IMR-90 (cell line): ENCODE data around the gene ATP6V0A4. TPM values are rescaled to one million over a fixed set of nuclear protein-coding genes. Genes with fewer than 3 reads are reported as not detected.

Source experiments
- ATAC-seq: fragments of 200-7000 bp; cut with Tn5 transposase; 2 replicates; pipeline ENCODE4 v1.9.1; 2020; ENCODE audit warnings: low read depth, mild to moderate bottlenecking, moderate library complexity
- BruUV-seq: library from RNA; stranded (reverse); fragments of 400-500 nt; replicated peaks from 2 replicates; lab custom pipeline; 2021; lab: Mats Ljungman, UMichigan
- CTCF ChIA-PET: fragments of 300-600 bp; formaldehyde crosslinking; extraction: SDS; loops from one replicate; lab custom pipeline; 2021; ENCODE audit warnings: antibody characterized with exemption; lab: Yijun Ruan, JAX
- POLR2A ChIA-PET: fragments of 300-600 bp; sonication (Branson Sonifier 250); formaldehyde crosslinking; loops from one replicate; lab custom pipeline; 2022; ENCODE audit warnings: antibody characterized with exemption; ENCODE audit not compliant: unreplicated experiment; lab: Charles Lee
- DNase-seq: peaks from one replicate; pipeline ENCODE4 v3.0.0; 2013
- H2AFZ ChIP-seq: replicated peaks from 2 replicates; pipeline ENCODE3; 2013; ENCODE audit warnings: low read length, mild to moderate bottlenecking; ENCODE audit not compliant: poor library complexity
- H2AK5ac ChIP-seq: 2 replicates; pipeline ENCODE4 v1.6.1; 2013; ENCODE audit warnings: low read depth, low read length, inconsistent platforms
- H2AK9ac ChIP-seq: replicated peaks from 2 replicates; pipeline ENCODE3; 2013; ENCODE audit warnings: mild to moderate bottlenecking, low read depth, low read length, moderate library complexity; ENCODE audit not compliant: poor library complexity
- H2BK120ac ChIP-seq: 2 replicates; pipeline ENCODE4 v1.6.1; 2013; ENCODE audit warnings: low read depth, low read length, inconsistent platforms
- H2BK15ac ChIP-seq: 3 replicates; pipeline ENCODE4 v1.6.1; 2013; ENCODE audit warnings: low read depth, low read length, inconsistent platforms
- H2BK20ac ChIP-seq: 2 replicates; pipeline ENCODE4 v1.6.1; 2013; ENCODE audit warnings: low read depth, mild to moderate bottlenecking, inconsistent platforms, low read length, moderate library complexity
- H2BK5ac ChIP-seq: 2 replicates; pipeline ENCODE4 v1.6.1; 2013; ENCODE audit warnings: mild to moderate bottlenecking, low read depth, low read length, inconsistent platforms; ENCODE audit not compliant: poor library complexity, severe bottlenecking
- H3K14ac ChIP-seq: replicated peaks from 2 replicates; pipeline ENCODE4 v1.6.1; 2013; ENCODE audit warnings: low read depth, low read length, inconsistent platforms
- H3K18ac ChIP-seq: 2 replicates; pipeline ENCODE4 v1.6.1; 2013; ENCODE audit warnings: low read depth, low read length, control low read depth
- H3K23ac ChIP-seq: 2 replicates; pipeline ENCODE4 v1.6.1; 2013; ENCODE audit warnings: low read depth, low read length, inconsistent platforms
- H3K27ac ChIP-seq: 2 replicates; pipeline ENCODE4 v1.5.1; 2013; ENCODE audit warnings: mild to moderate bottlenecking, control low read depth, low read length; ENCODE audit not compliant: insufficient read depth
- H3K27me3 ChIP-seq: 2 replicates; pipeline ENCODE4 v1.6.1; 2013; ENCODE audit warnings: low read length; ENCODE audit not compliant: control insufficient read depth, insufficient read depth
- H3K36me3 ChIP-seq: 2 replicates; pipeline ENCODE4 v1.6.1; 2013; ENCODE audit warnings: low read length, mixed read lengths; ENCODE audit not compliant: control insufficient read depth, insufficient read depth
- H3K4ac ChIP-seq: 2 replicates; pipeline ENCODE4 v1.6.1; 2013; ENCODE audit warnings: low read depth, low read length, inconsistent platforms
- H3K4me1 ChIP-seq: 2 replicates; pipeline ENCODE4 v1.6.1; 2013; ENCODE audit warnings: low read length, mixed read lengths; ENCODE audit not compliant: control insufficient read depth, insufficient read depth
- H3K4me2 ChIP-seq: 2 replicates; pipeline ENCODE4 v1.6.1; 2013; ENCODE audit warnings: low read depth, mild to moderate bottlenecking, control low read depth, low read length, moderate library complexity
- H3K4me3 ChIP-seq: 2 replicates; pipeline ENCODE4 v1.5.1; 2013; ENCODE audit warnings: low read depth, mild to moderate bottlenecking, control low read depth, low read length, moderate library complexity; ENCODE audit not compliant: insufficient read depth
- H3K56ac ChIP-seq: 2 replicates; pipeline ENCODE4 v1.6.1; 2013; ENCODE audit warnings: low read length, inconsistent platforms; ENCODE audit not compliant: insufficient read depth; ENCODE audit errors: extremely low read depth
- H3K79me1 ChIP-seq, 2 experiments: 2 replicates each; pipeline ENCODE4 v1.6.1; 2013; ENCODE audit warnings: low read length in 2 of 2, inconsistent platforms in 1 of 2, low read depth in 1 of 2
- H3K9ac ChIP-seq: 2 replicates; pipeline ENCODE4 v1.6.1; 2013; ENCODE audit warnings: low read depth, low read length, control low read depth
- H3K9me1 ChIP-seq: 2 replicates; pipeline ENCODE4 v1.6.1; 2013; ENCODE audit warnings: low read length, inconsistent platforms; ENCODE audit not compliant: insufficient read depth
- H3K9me3 ChIP-seq: 2 replicates; pipeline ENCODE4 v1.6.1; 2013; ENCODE audit warnings: low read length; ENCODE audit not compliant: control insufficient read depth, insufficient read depth
- H4K20me1 ChIP-seq: 2 replicates; pipeline ENCODE4 v1.6.1; 2013; ENCODE audit warnings: low read length, inconsistent platforms; ENCODE audit not compliant: insufficient read depth
- H4K5ac ChIP-seq: 2 replicates; pipeline ENCODE4 v1.6.1; 2013; ENCODE audit warnings: mild to moderate bottlenecking, low read depth, low read length, control low read depth
- H4K8ac ChIP-seq, 2 experiments: 2 replicates each; pipeline ENCODE4 v1.6.1; 2013; ENCODE audit warnings: low read depth in 2 of 2, low read length in 2 of 2, control low read depth in 1 of 2, inconsistent platforms in 1 of 2
- H4K91ac ChIP-seq: 2 replicates; pipeline ENCODE4 v1.6.1; 2013; ENCODE audit warnings: low read depth, low read length, inconsistent platforms; ENCODE audit not compliant: insufficient read depth
- BHLHE40 ChIP-seq: fragments of 150-350 bp; IDR thresholded peaks from 2 replicates; pipeline ENCODE4 v1.6.1; 2016; ENCODE audit warnings: mild to moderate bottlenecking, low read depth, low read length
- CHD1 ChIP-seq: IDR thresholded peaks from 2 replicates; pipeline ENCODE4 v1.6.1; 2012; ENCODE audit warnings: low read depth, low read length, improper control_type of control experiment
- MAFK ChIP-seq: IDR thresholded peaks from 2 replicates; pipeline ENCODE4 v1.6.1; 2012; ENCODE audit warnings: low read depth, low read length, improper control_type of control experiment
- MAZ ChIP-seq: IDR thresholded peaks from 2 replicates; pipeline ENCODE4 v1.6.1; 2012; ENCODE audit warnings: low read depth, mild to moderate bottlenecking, low read length, improper control_type of control experiment, moderate library complexity, borderline replicate concordance
- MXI1 ChIP-seq: IDR thresholded peaks from 2 replicates; pipeline ENCODE4 v1.6.1; 2012; ENCODE audit warnings: low read depth, mild to moderate bottlenecking, low read length, moderate library complexity, borderline replicate concordance
- NFE2L2 ChIP-seq: fragments of 150-350 bp; IDR thresholded peaks from 2 replicates; pipeline ENCODE4 v1.6.1; 2016; ENCODE audit warnings: low read depth, mild to moderate bottlenecking, low read length
- RAD21 ChIP-seq: IDR thresholded peaks from 2 replicates; pipeline ENCODE4 v1.6.1; 2012; ENCODE audit warnings: low read length, improper control_type of control experiment
- RCOR1 ChIP-seq: IDR thresholded peaks from 2 replicates; pipeline ENCODE4 v1.6.1; 2012; ENCODE audit warnings: mild to moderate bottlenecking, low read length, improper control_type of control experiment; ENCODE audit not compliant: insufficient replicate concordance
- SMC3 ChIP-seq: fragments of 150-350 bp; IDR thresholded peaks from 2 replicates; pipeline ENCODE4 v1.6.1; 2016; ENCODE audit warnings: low read depth, mild to moderate bottlenecking, antibody characterized with exemption, low read length, moderate library complexity
- WGBS, 2 experiments: methylation state at CpG; one replicate each; pipeline versions ENCODE4 v1.1.5 to v1.1.7; 2013; ENCODE audit warnings: missing lambda C conversion rate in 2 of 2; ENCODE audit not compliant: insufficient read length in 1 of 2; ENCODE audit errors: extremely low coverage in 2 of 2; 5-methylcytosine and 5-hydroxymethylcytosine counted together
- dilution Hi-C: fragments of 300-500 bp; cut with HindIII; formaldehyde crosslinking; loops from one replicate; pipeline ENCODE4 v1.14.3; 2018; ENCODE audit warnings: low sequenced_read_pairs; ENCODE audit not compliant: unreplicated experiment
- in situ Hi-C: fragments of 300-500 bp; cut with MboI; formaldehyde crosslinking; loops from 3 replicates; pipeline ENCODE4 v1.14.3; 2019; ENCODE audit warnings: low sequenced_read_pairs, inconsistent platforms, mixed read lengths
- intact Hi-C: fragments of 100-400 bp; cut with micrococcal nuclease; formaldehyde crosslinking; loops from 2 replicates; pipeline ENCODE4 v1.10.0; 2022
- polyA plus RNA-seq, 3 experiments: library from polyadenylated mRNA; depleted of rRNA; stranded (reverse); fragments of >200 nt; gene quantifications; 2 replicates each; pipeline ENCODE4 v1.2.3, GENCODE V29; 2012; ENCODE audit warnings: low replicate concordance in 1 of 3
- total RNA-seq: library from RNA; depleted of rRNA; stranded (reverse); fragments of >200 nt; gene quantifications from 2 replicates; pipeline ENCODE4 v1.2.3, GENCODE V29; 2012
- TF ChIP-seq, protein P1 (sequence below): fragments of 150-350 bp; IDR thresholded peaks from 2 replicates; pipeline ENCODE4 v1.6.1; 2017; ENCODE audit warnings: mild to moderate bottlenecking, antibody characterized with exemption, low read length, low read depth

ATP6V0A4 gene
- total and polyA plus RNA-seq, 2 of the 4 experiments (the other 2 are of a cell fraction) = 0.05 to 0.18 TPM

DNA sequence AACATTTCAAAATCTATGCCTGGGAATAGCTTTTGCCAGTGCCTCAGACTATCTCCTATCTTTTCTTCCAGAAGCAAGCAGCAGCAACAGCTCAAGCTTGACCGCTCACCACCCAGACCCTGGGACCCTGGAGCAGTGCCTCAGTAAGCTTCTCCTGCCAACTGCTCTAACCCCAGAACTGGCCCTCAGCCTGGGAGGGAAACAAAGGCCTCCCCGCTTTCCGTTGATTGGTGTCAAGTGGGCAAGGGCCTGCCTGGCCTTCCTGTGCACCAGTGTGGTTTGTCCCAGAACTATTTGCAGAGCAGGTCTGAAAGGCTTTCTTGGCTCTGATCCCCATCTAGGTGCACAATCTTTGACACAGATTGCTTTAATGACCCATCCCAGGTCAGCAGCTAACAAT lies 3.3 kb upstream of the ATP6V0A4 start:
- H3K9me1 ChIP-seq = no peaks in the 10 kb centered on the region
- H3K4me1 ChIP-seq = no peaks in the 10 kb centered on the region
- WGBS, 2 experiments = 80% methylated on average over 1 of the region's 3 CpGs; no CpG with 5 or more reads in 1 of the 2 experiments
- H2BK20ac ChIP-seq = no peak overlapping the region
- H2AK9ac ChIP-seq = no peak overlapping the region
- no peaks in the 10 kb centered on the region for H4K20me1 ChIP-seq
- in situ Hi-C loops (no loop called here), intact Hi-C loops (no loop called here), dilution Hi-C loops (no loop called here)
- H3K9ac ChIP-seq = no peak overlapping the region
- H4K5ac ChIP-seq = no peak overlapping the region
- H4K91ac ChIP-seq = no peak overlapping the region
- no peak overlapping the region for H3K4ac ChIP-seq
- no peak overlapping the region for H2AK5ac ChIP-seq
- POLR2A ChIA-PET = no interaction called here
- H2AFZ ChIP-seq = no peak overlapping the region
- ATAC-seq (no peak), DNase-seq (no peak)
- H2BK15ac ChIP-seq = no peak overlapping the region
- H4K8ac ChIP-seq = no peak overlapping the region
- H3K56ac ChIP-seq = no peak overlapping the region
- BruUV-seq = no TSS peak
- no peak overlapping the region for H3K4me2 ChIP-seq
- TF ChIP-seq NFE2L2 (no peak), BHLHE40 (no peak), MAZ (no peak), RCOR1 (no peak), MAFK (no peak), CHD1 (no peak), MXI1 (no peak), RAD21 (no peak), SMC3 (no peak)
- TF ChIP-seq, protein P1, sequence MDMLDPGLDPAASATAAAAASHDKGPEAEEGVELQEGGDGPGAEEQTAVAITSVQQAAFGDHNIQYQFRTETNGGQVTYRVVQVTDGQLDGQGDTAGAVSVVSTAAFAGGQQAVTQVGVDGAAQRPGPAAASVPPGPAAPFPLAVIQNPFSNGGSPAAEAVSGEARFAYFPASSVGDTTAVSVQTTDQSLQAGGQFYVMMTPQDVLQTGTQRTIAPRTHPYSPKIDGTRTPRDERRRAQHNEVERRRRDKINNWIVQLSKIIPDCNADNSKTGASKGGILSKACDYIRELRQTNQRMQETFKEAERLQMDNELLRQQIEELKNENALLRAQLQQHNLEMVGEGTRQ = no peak
- H3K27me3 ChIP-seq = no peaks in the 10 kb centered on the region
- H2BK5ac ChIP-seq = no peak overlapping the region
- no peaks in the 10 kb centered on the region for H3K36me3 ChIP-seq
- no peaks in the 10 kb centered on the region for H3K9me3 ChIP-seq
- H3K23ac ChIP-seq = no peak overlapping the region
- no peak overlapping the region for H3K14ac ChIP-seq
- CTCF ChIA-PET = no interaction called here
- no peak overlapping the region for H3K4me3 ChIP-seq
- H2BK120ac ChIP-seq = no peak overlapping the region
- H3K18ac ChIP-seq = no peak overlapping the region
- H3K79me1 ChIP-seq = no peaks in the 10 kb centered on the region
- no peak overlapping the region for H3K27ac ChIP-seq
